ENCODE measurements around the gene IGFL4.

GRCh38 chr19:46042252-46042883 lies 1.6 kb upstream of the IGFL4 start:
- TF ChIP-seq, protein P1, sequence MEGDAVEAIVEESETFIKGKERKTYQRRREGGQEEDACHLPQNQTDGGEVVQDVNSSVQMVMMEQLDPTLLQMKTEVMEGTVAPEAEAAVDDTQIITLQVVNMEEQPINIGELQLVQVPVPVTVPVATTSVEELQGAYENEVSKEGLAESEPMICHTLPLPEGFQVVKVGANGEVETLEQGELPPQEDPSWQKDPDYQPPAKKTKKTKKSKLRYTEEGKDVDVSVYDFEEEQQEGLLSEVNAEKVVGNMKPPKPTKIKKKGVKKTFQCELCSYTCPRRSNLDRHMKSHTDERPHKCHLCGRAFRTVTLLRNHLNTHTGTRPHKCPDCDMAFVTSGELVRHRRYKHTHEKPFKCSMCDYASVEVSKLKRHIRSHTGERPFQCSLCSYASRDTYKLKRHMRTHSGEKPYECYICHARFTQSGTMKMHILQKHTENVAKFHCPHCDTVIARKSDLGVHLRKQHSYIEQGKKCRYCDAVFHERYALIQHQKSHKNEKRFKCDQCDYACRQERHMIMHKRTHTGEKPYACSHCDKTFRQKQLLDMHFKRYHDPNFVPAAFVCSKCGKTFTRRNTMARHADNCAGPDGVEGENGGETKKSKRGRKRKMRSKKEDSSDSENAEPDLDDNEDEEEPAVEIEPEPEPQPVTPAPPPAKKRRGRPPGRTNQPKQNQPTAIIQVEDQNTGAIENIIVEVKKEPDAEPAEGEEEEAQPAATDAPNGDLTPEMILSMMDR (conservative IDR thresholded peaks at IDR 0.05; ENCODE audit: low read depth, low read length): no peak
- no peak for TF ChIP-seq CEBPB (IDR thresholded peaks at IDR 0.05; ENCODE audit: low read depth, low read length)
- no peak for TF ChIP-seq MXI1 (IDR thresholded peaks at IDR 0.05; ENCODE audit: borderline replicate concordance, low read depth, low read length)
